Endothelial cell of umbilical vein (primary cell): ENCODE results near the gene PLBD2. TPM values are rescaled to one million over a fixed set of nuclear protein-coding genes. Genes with fewer than 3 reads are reported as not detected.

Experiments
- BruUV-seq: library from RNA; stranded (reverse); fragments of 400-500 nt; replicated peaks from 2 replicates; lab custom pipeline; 2021; lab: Mats Ljungman, UMichigan
- CTCF ChIA-PET: fragments of 300-600, 350-600 bp; sonication (Branson Sonifier 250); formaldehyde crosslinking; loops from one replicate; lab custom pipeline; 2021; ENCODE audit warnings: antibody characterized with exemption, inconsistent platforms; lab: Charles Lee
- POLR2A ChIA-PET: fragments of 300-600, 350-600 bp; sonication (Branson Sonifier 250); formaldehyde crosslinking; loops from one replicate; lab custom pipeline; 2021; ENCODE audit warnings: antibody characterized with exemption, inconsistent platforms; lab: Charles Lee
- DNase-seq: peaks from one replicate; pipeline ENCODE4 v3.0.0-alpha.2; 2011; ENCODE audit warnings: low read depth, low spot score
- FAIRE-seq: peaks from 2 replicates; lab custom pipeline; 2011; peaks lifted over from hg19 to GRCh38; lab: Jason Lieb, UNC
- H2AFZ ChIP-seq: 2 replicates; pipeline ENCODE4 v1.6.0; 2012; ENCODE audit warnings: low read depth, low read length, control low read depth, inconsistent platforms
- H3K27ac ChIP-seq: 2 replicates; pipeline ENCODE4 v1.5.1; 2011; ENCODE audit warnings: low read depth, mild to moderate bottlenecking, control low read depth, low read length, moderate library complexity; ENCODE audit not compliant: insufficient read depth
- H3K27me3 ChIP-seq, 2 experiments: 2 replicates each; pipeline versions ENCODE4 v1.6.0 to v1.6.1; 2011; ENCODE audit warnings: low read length in 2 of 2, mixed read lengths in 1 of 2; ENCODE audit not compliant: control insufficient read depth in 2 of 2, insufficient read depth in 2 of 2
- H3K36me3 ChIP-seq, 2 experiments: 2 replicates in 1 of 2; 3 replicates in 1 of 2; pipeline ENCODE4 v1.5.1; 2011; ENCODE audit warnings: low read length in 2 of 2, mild to moderate bottlenecking in 1 of 2, moderate library complexity in 1 of 2; ENCODE audit not compliant: control insufficient read depth in 2 of 2, insufficient read depth in 2 of 2; ENCODE audit errors: extremely low read depth in 1 of 2
- H3K4me1 ChIP-seq: 3 replicates; pipeline ENCODE4 v1.5.1; 2011; ENCODE audit warnings: mild to moderate bottlenecking, low read length; ENCODE audit not compliant: control insufficient read depth, insufficient read depth; ENCODE audit errors: extremely low read depth
- H3K4me2 ChIP-seq: 2 replicates; pipeline ENCODE4 v1.6.1; 2011; ENCODE audit warnings: low read length, control low read depth, mixed read lengths; ENCODE audit not compliant: insufficient read depth
- H3K4me3 ChIP-seq, 3 experiments: fragments of 200-600 bp in 1 of 3; sonication (generic), shearing (Covaris generic) in 1 of 3; replicated peaks in 1 of 3; 2 replicates each; pipeline ENCODE4 v1.5.1; 2011 to 2016; ENCODE audit warnings: control low read depth in 3 of 3, low read length in 3 of 3, mild to moderate bottlenecking in 2 of 3, inconsistent platforms in 1 of 3, low read depth in 1 of 3, moderate library complexity in 1 of 3; ENCODE audit not compliant: insufficient read depth in 1 of 3
- H3K79me2 ChIP-seq: 2 replicates; pipeline ENCODE4 v1.6.0; 2012; ENCODE audit warnings: low read length, inconsistent platforms; ENCODE audit not compliant: control insufficient read depth, insufficient read depth
- H3K9ac ChIP-seq: replicated peaks from 2 replicates; pipeline ENCODE3; 2011; ENCODE audit warnings: low read length, control low read depth; ENCODE audit not compliant: insufficient read depth; ENCODE audit errors: extremely low read depth
- H3K9me1 ChIP-seq: replicated peaks from 3 replicates; pipeline ENCODE4 v1.6.0; 2011; ENCODE audit warnings: mild to moderate bottlenecking, low read length; ENCODE audit not compliant: control insufficient read depth, insufficient read depth; ENCODE audit errors: extremely low read depth
- H3K9me3 ChIP-seq: replicated peaks from 2 replicates; pipeline ENCODE4 v1.5.1; 2012; ENCODE audit warnings: low read length, inconsistent platforms; ENCODE audit not compliant: control insufficient read depth, insufficient read depth
- H4K20me1 ChIP-seq: replicated peaks from 2 replicates; pipeline ENCODE3; 2011; ENCODE audit warnings: mild to moderate bottlenecking, low read length; ENCODE audit not compliant: control insufficient read depth, insufficient read depth; ENCODE audit errors: extremely low read depth
- EZH2 ChIP-seq: IDR thresholded peaks from 2 replicates; pipeline ENCODE4 v1.6.1; 2012; ENCODE audit warnings: borderline replicate concordance, low read depth, mild to moderate bottlenecking, moderate library complexity, low read length, inconsistent platforms; ENCODE audit not compliant: severe bottlenecking
- FOS ChIP-seq: IDR thresholded peaks from 2 replicates; pipeline ENCODE4 v1.6.1; 2011; ENCODE audit warnings: mild to moderate bottlenecking, low read length, moderate library complexity, borderline replicate concordance; ENCODE audit not compliant: insufficient read depth
- GATA2 ChIP-seq: IDR thresholded peaks from 2 replicates; pipeline ENCODE4 v1.7.0; 2011; ENCODE audit warnings: low read depth, mild to moderate bottlenecking, moderate library complexity, mixed read lengths, low read length; ENCODE audit not compliant: insufficient read length, insufficient read depth
- MAX ChIP-seq: IDR thresholded peaks from 2 replicates; pipeline ENCODE4 v1.6.1; 2011; ENCODE audit not compliant: insufficient read depth, insufficient read length
- MYC ChIP-seq: IDR thresholded peaks from one replicate; pipeline ENCODE4 v1.6.1; 2011; ENCODE audit warnings: mild to moderate bottlenecking, low read depth, low read length
- POLR2A ChIP-seq: IDR thresholded peaks from 2 replicates; pipeline ENCODE4 v1.6.1; 2012; ENCODE audit warnings: low read depth, mild to moderate bottlenecking, control low read depth, low read length
- POLR2AphosphoS5 ChIP-seq: IDR thresholded peaks from 2 replicates; pipeline ENCODE4 v1.6.1; 2012; ENCODE audit warnings: low read depth, mild to moderate bottlenecking, control low read depth, low read length, moderate library complexity; ENCODE audit not compliant: insufficient read depth
- dilution Hi-C: fragments of 300-500 bp; cut with MboI; formaldehyde crosslinking; loops from one replicate; pipeline ENCODE4 v1.15.0; 2019; ENCODE audit warnings: low sequenced_read_pairs; ENCODE audit not compliant: extremely low pct_ligation_motif_present
- intact Hi-C: fragments of 100-400 bp; cut with micrococcal nuclease; formaldehyde crosslinking; loops from one replicate; pipeline ENCODE4 v1.10.0; 2022
- polyA plus RNA-seq, 4 experiments: library from polyadenylated mRNA; depleted of rRNA in 3 of 4; stranded (reverse) in 3 of 4; unstranded in 1 of 4; fragments of >200 nt; gene quantifications; 2 replicates each; pipeline versions ENCODE4 v1.2.1 to v1.2.3, GENCODE V29; 2011 to 2012; ENCODE audit warnings: missing spikeins in 1 of 4
- total RNA-seq: library from RNA; stranded (reverse); gene quantifications from 2 replicates; pipeline ENCODE4 v1.2.3, GENCODE V29; 2021

Gene PLBD2
- total and polyA plus RNA-seq, 2 donors (not counting 3 experiments of a cell fraction or from before 2014, with no cell fraction given), result 24.4 to 46.8 TPM

GRCh38 chr12:113371808-113372207 is 13.4 kb downstream of the PLBD2 start:
- dilution Hi-C loops, result no loop called here
- CTCF ChIA-PET, result no interaction called here
- no peak for FAIRE-seq

DNA sequence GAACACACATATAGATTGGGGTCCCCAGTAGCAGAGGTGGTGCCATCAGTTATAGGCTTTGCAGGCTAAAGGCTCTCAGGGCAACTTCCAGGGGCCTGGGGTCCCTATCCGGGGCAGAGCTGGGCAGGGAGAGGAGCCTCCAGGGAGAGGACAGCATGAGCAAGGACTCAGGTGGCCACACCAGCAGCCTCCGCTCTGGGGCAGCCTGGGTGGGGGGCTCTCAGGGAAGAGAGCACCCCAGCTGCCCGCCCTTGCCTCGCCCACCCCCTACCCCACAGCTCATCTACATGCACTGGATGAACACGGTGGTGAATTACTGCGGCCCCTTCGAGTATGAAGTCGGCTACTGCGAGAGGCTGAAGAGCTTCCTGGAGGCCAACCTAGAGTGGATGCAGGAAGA is 14.0 kb downstream of the PLBD2 start:
- Histone ChIP-seq H3K9me1 (no peaks in the 10 kb centered on the region), H3K4me2 (no peak overlapping the region), H3K4me3 (no peak overlapping the region), H3K9ac (no peak overlapping the region), H3K9me3 (no peaks in the 10 kb centered on the region), H3K27ac (no peak overlapping the region), H3K36me3 (peaks cover 0 to 19% of the 10 kb centered on the region in 2 experiments), H3K79me2 (no peaks in the 10 kb centered on the region), H3K4me1 (no peaks in the 10 kb centered on the region), H2AFZ (no peak overlapping the region), H3K27me3 (no peaks in the 10 kb centered on the region), H4K20me1 (no peaks in the 10 kb centered on the region)
- dilution Hi-C loops (no loop called here), intact Hi-C loops (no loop called here)
- ChIA-PET CTCF (interaction anchor here (1.1 kb wide), 1 partner anchor 53 kb away, joined by 3 read pairs; no protein-coding TSS in a partner anchor), POLR2A (no interaction called here)
- no TSS peak for BruUV-seq
- no peak for TF ChIP-seq GATA2
- no peak for TF ChIP-seq MYC
- TF ChIP-seq EZH2, result no peak
- FAIRE-seq, result no peak
- no peak for DNase-seq

More at GRCh38 chr12:113371808-113372207, 13.4 kb downstream of the PLBD2 start:
- BruUV-seq, result no TSS peak
- Histone ChIP-seq H3K9ac (no peak overlapping the region), H3K36me3 (peaks cover 0 to 19% of the 10 kb centered on the region in 2 experiments), H3K9me3 (no peaks in the 10 kb centered on the region), H3K4me3 (no peak overlapping the region), H3K79me2 (no peaks in the 10 kb centered on the region), H3K27ac (no peak overlapping the region), H3K9me1 (no peaks in the 10 kb centered on the region), H3K4me2 (no peak overlapping the region), H3K27me3 (no peaks in the 10 kb centered on the region), H3K4me1 (no peaks in the 10 kb centered on the region), H2AFZ (no peak overlapping the region), H4K20me1 (no peaks in the 10 kb centered on the region)
- intact Hi-C loops, result no loop called here
- no peak for TF ChIP-seq POLR2AphosphoS5
- no peak for TF ChIP-seq POLR2A
- TF ChIP-seq MYC, result no peak
- no peak for TF ChIP-seq MAX
- TF ChIP-seq EZH2, result no peak
- TF ChIP-seq FOS, result no peak
- DNase-seq, result no peak
- POLR2A ChIA-PET, result no interaction called here
